Ascending aorta (tissue), 2 donors: Measurements from ENCODE around the gene PCSK7. TPM values are rescaled to one million over a fixed set of nuclear protein-coding genes. Genes with fewer than 3 reads are reported as not detected.

Experiments used
- DNase-seq, 2 donors: peaks; one replicate each; pipeline ENCODE4 v3.0.0-alpha.2; 2019; ENCODE audit warnings: low spot score in 2 of 2
- H3K27ac ChIP-seq, 2 donors: fragments of 200-600 bp; sonication (generic); one replicate each; pipeline ENCODE4 v1.5.1; 2016 to 2017; ENCODE audit warnings: mild to moderate bottlenecking in 1 of 2
- H3K27me3 ChIP-seq: fragments of 200-600 bp; sonication (generic); one replicate; pipeline ENCODE4 v1.5.1; 2017
- H3K36me3 ChIP-seq, 2 donors: fragments of 200-600 bp; sonication (generic); one replicate each; pipeline ENCODE4 v1.5.1; 2016
- H3K4me1 ChIP-seq, 2 donors: fragments of 200-600 bp; sonication (generic); one replicate each; pipeline ENCODE4 v1.5.1; 2016 to 2017; ENCODE audit warnings: mild to moderate bottlenecking in 1 of 2
- H3K4me3 ChIP-seq, 2 donors: fragments of 200-600 bp; sonication (generic); one replicate each; pipeline ENCODE4 v1.5.1; 2016 to 2017; ENCODE audit warnings: mild to moderate bottlenecking in 1 of 2
- H3K9me3 ChIP-seq, 2 donors: fragments of 200-600 bp; sonication (generic); one replicate each; pipeline ENCODE4 v1.5.1; 2016
- intact Hi-C: fragments of 100-400 bp; cut with DNase I; formaldehyde crosslinking; loops from one replicate; pipeline ENCODE4 v1.15.1; 2023
- total RNA-seq: library from RNA; depleted of rRNA; stranded (reverse); fragments of >200 nt; gene quantifications from one replicate; pipeline ENCODE4 v1.1.0, GENCODE V29; 2016
- TF ChIP-seq, protein P1 (sequence below), 3 experiments: fragments of 200-600 bp in 2 of 3; fragments of 450-650 bp in 1 of 3; sonication (generic) in 2 of 3; IDR thresholded peaks; one replicate each; pipeline ENCODE4 v1.5.1; 2016 to 2019; ENCODE audit warnings: antibody characterized with exemption in 3 of 3, mild to moderate bottlenecking in 1 of 3, moderate library complexity in 1 of 3

The PCSK7 gene
- total RNA-seq, 1 donor from 2014 or later, result 112 TPM

DNA sequence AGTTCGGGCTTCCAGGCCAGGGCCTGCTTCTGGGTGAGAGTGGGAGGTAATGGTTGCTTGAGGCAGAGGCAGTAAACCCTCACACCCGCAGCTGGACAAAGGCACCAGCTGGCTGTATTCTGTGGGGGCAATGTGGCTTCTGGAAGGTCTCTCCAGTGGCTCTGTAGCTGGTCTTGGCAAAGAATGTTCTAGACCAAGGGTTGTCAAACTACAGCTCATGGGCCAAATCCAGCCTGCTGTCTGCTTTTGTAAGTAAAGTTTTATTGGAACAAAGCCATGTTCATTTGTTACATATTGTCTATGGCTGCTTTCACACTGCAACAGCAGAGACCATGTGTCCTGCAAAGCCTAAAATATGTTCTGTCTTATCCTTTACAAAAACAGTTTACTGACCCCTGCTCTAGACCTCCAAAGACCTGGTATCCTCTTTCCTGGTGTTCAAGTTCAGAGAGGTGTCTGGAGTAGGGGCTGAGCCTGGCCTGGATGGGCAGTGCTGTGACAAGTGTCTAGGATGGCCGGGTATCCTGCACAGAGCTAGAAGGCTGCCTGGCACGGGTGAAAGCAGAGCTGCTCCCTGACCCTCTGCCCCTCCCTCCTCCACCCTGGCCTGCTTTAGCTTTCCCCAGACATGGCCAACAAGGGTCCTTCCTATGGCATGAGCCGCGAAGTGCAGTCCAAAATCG lies 29.3 kb downstream of the PCSK7 start:
- Histone ChIP-seq H3K27me3 (no peaks in the 10 kb centered on the region), H3K9me3 (no peaks in the 10 kb centered on the region), H3K27ac (peak overlapping the region; percentile 96 to 98), H3K4me3 (peak overlapping the region; percentile 68 to 97), H3K4me1 (peaks cover 15 to 16% of the 10 kb centered on the region in 2 donors), H3K36me3 (peaks cover 50 to 65% of the 10 kb centered on the region in 2 donors)
- TF ChIP-seq, protein P1, sequence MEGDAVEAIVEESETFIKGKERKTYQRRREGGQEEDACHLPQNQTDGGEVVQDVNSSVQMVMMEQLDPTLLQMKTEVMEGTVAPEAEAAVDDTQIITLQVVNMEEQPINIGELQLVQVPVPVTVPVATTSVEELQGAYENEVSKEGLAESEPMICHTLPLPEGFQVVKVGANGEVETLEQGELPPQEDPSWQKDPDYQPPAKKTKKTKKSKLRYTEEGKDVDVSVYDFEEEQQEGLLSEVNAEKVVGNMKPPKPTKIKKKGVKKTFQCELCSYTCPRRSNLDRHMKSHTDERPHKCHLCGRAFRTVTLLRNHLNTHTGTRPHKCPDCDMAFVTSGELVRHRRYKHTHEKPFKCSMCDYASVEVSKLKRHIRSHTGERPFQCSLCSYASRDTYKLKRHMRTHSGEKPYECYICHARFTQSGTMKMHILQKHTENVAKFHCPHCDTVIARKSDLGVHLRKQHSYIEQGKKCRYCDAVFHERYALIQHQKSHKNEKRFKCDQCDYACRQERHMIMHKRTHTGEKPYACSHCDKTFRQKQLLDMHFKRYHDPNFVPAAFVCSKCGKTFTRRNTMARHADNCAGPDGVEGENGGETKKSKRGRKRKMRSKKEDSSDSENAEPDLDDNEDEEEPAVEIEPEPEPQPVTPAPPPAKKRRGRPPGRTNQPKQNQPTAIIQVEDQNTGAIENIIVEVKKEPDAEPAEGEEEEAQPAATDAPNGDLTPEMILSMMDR (IDR thresholded peaks at IDR 0.05), result no peak
- DNase-seq, result no peak
- intact Hi-C loops, result no loop called here

DNA sequence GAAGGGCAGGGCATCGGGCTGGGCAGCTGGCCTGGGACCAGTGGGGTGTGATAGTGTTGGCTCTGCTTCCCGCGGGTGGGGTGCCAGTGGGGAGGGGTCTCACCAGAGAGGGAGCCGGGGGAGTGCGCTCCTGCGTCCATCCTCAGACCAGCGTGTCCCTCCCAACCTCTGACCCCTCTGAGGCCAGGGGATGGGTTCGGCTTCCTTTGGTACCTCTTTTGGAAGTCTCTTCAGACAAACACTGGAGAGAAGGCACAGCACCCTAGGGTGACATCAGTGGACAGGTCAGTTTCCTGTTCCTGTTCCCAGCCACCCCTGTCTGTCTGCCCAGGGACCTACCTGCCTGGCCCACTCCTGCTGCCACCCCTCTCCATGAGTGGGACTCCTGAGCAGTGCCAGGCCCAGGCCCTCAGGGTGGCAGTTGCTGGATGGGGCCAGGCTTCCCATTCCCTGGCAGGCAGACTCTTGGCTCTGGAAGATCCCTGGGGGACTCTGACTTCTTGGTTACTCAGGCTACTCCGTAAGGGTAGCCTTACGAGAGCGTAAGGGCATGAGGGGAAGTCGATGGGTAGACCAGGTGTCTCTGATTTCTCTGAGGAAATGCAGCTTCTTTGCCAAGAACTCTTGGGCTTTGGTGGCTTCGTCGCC lies 30.1 kb downstream of the PCSK7 start:
- Histone ChIP-seq H3K27ac (peak overlapping the region; percentile 96 to 98), H3K4me1 (peaks cover 16 to 18% of the 10 kb centered on the region in 2 donors), H3K36me3 (peaks cover 50 to 65% of the 10 kb centered on the region in 2 donors), H3K27me3 (no peaks in the 10 kb centered on the region), H3K4me3 (peak overlapping the region; percentile 68 to 97), H3K9me3 (no peaks in the 10 kb centered on the region)
- DNase-seq, result no peak
- intact Hi-C loops, result no loop called here
- TF ChIP-seq, protein P1 (IDR thresholded peaks at IDR 0.05), result no peak

DNA sequence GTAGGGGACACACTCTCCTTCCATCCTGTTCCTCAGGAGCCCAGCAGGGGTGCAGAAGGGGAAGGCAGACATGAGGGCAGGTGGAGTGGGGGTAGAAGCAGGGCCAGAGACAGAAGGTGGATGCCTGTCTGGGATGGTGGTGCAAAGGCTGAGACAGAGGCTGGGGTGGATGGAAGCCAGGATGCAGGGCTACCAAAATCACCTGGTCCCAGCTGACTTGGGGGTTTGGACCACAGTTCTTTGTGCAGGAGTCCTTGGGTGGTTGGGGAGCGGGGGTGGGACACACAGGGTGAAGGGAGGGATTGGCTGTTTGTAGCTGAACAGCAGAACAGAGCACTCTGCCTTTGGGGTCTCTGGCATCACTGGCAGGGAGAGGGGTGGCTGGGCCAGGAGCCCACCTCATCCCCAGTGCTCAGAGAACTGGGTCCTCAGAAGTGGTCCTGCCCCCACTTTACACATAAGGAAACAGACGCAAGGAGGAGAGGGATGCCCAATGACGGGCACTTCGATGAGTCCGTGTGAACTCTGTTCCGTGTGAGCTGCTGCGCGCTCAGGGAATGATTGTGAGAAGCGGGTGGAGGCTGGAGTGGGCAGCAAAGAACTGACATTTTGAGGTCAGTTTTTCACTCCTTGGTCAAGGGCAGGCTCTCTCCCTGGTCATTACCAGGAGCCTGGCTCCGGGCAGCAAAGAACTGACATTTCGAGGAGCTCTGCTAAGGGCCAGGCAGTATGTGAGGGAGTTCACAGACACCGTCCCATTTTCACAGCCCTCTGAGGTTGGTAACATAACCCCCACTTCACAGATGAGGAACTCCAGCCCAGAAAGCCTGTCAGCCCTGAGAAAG lies 30.8 kb downstream of the PCSK7 start:
- peaks cover 16 to 18% of the 10 kb centered on the region in 2 donors for H3K4me1 ChIP-seq
- no peak for DNase-seq
- H3K27me3 ChIP-seq, result no peaks in the 10 kb centered on the region
- TF ChIP-seq, protein P1 (IDR thresholded peaks at IDR 0.05), result no peak
- no peaks in the 10 kb centered on the region for H3K9me3 ChIP-seq
- H3K27ac ChIP-seq, result peak overlapping the region; percentile 96 to 98
- H3K4me3 ChIP-seq, result peak overlapping the region; percentile 68 to 97
- intact Hi-C loops, result no loop called here
- H3K36me3 ChIP-seq, result peaks cover 50 to 70% of the 10 kb centered on the region in 2 donors

DNA sequence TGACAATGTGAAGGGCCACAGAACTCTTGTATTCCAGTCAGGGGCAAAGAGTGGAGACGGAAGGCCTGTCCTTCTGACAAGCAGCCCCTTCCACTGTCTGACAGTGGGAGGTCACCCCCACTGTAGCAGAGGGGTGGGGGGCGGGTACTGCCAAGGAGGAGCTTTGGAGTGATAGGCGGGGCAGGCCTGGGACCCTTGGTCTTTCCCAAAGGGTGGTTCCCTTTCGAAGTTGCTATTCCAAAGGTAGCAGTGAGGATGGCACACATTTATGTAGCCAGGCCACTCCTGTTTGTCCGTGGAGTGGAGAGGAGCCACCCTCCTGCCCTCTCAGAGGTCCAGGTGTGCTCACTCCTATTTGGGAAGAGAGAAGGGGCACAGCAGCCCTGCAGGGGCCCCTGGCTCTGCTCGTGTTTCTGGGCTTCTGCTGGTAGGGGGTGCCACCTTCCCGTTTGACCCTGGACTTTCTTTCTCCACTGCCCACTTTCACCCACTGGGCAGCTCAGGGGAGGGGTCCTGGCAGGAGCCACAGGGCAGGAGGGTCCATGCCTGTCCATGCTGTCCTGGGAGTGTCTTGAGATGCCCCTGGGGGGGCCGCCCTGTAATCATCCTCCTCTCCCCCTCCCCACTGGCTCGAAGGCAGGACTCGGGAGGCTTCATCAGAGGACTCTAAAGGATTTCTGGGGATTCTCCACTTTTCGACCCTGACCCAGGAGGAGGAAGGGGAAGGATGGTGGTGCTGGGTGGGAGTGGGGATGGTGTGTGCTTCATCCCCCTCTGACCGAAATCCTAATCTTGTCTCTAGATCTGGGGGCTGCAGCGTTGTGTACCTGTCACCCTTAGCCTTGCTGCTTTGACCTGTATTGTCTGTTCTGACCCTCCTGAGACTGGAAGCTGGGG lies 31.7 kb downstream of the PCSK7 start:
- DNase-seq, result no peak
- peaks cover 12 to 14% of the 10 kb centered on the region in 2 donors for H3K4me1 ChIP-seq
- peaks cover 45 to 73% of the 10 kb centered on the region in 2 donors for H3K36me3 ChIP-seq
- intact Hi-C loops, result loop anchor here (1.0 kb wide), 2 partner anchors 20 to 22 kb away; partner anchors contain the start of gene SIDT2
- TF ChIP-seq, protein P1 (IDR thresholded peaks at IDR 0.05), result no peak
- H3K4me3 ChIP-seq, result peak overlapping the region; percentile 68 to 97
- H3K27ac ChIP-seq, result peak overlapping the region; percentile 96 to 98
- H3K9me3 ChIP-seq, result no peaks in the 10 kb centered on the region
- no peaks in the 10 kb centered on the region for H3K27me3 ChIP-seq
